H9 (cell line): Measurements from ENCODE around the gene MYRIP. TPM values are rescaled to one million over a fixed set of nuclear protein-coding genes. Genes with fewer than 3 reads are reported as not detected.
A peak's percentile ranks its signal among the peaks of the same experiment; 100 is the strongest.

Experiments
- DNase-seq: peaks from one replicate; pipeline ENCODE4 v3.0.0-alpha.2; 2017
- H2AFZ ChIP-seq: one replicate; pipeline ENCODE4 v1.6.1; 2013; ENCODE audit warnings: mild to moderate bottlenecking, low read length, control low read depth, moderate library complexity
- H2AK5ac ChIP-seq: 2 replicates; pipeline ENCODE4 v1.6.1; 2013; ENCODE audit warnings: low read length, control low read depth, mixed read lengths; ENCODE audit not compliant: insufficient read length
- H2BK120ac ChIP-seq: one replicate; pipeline ENCODE4 v1.6.1; 2013; ENCODE audit warnings: low read depth, mild to moderate bottlenecking, low read length, control low read depth, inconsistent platforms; ENCODE audit not compliant: poor library complexity, severe bottlenecking
- H2BK12ac ChIP-seq: 2 replicates; pipeline ENCODE4 v1.6.1; 2013; ENCODE audit warnings: low read length, control low read depth, mixed read lengths, low read depth; ENCODE audit not compliant: insufficient read length
- H2BK15ac ChIP-seq: 2 replicates; pipeline ENCODE4 v1.6.1; 2013; ENCODE audit warnings: low read depth, low read length, control low read depth
- H2BK20ac ChIP-seq: one replicate; pipeline ENCODE4 v1.6.1; 2013; ENCODE audit warnings: low read depth, mild to moderate bottlenecking, low read length, control low read depth, inconsistent platforms; ENCODE audit not compliant: poor library complexity, severe bottlenecking
- H2BK5ac ChIP-seq: 2 replicates; pipeline ENCODE4 v1.6.1; 2013; ENCODE audit warnings: low read length, control low read depth, mixed read lengths; ENCODE audit not compliant: insufficient read length
- H3K14ac ChIP-seq: 2 replicates; pipeline ENCODE4 v1.6.1; 2013; ENCODE audit warnings: low read length, control low read depth; ENCODE audit not compliant: insufficient read depth
- H3K18ac ChIP-seq: 2 replicates; pipeline ENCODE4 v1.6.1; 2013; ENCODE audit warnings: low read depth, mild to moderate bottlenecking, mixed read lengths, low read length, control low read depth; ENCODE audit not compliant: insufficient read length
- H3K23ac ChIP-seq: 2 replicates; pipeline ENCODE4 v1.6.1; 2013; ENCODE audit warnings: low read length, control low read depth, mixed read lengths, low read depth; ENCODE audit not compliant: insufficient read length
- H3K23me2 ChIP-seq: 2 replicates; pipeline ENCODE4 v1.6.1; 2013; ENCODE audit warnings: low read depth, mild to moderate bottlenecking, mixed read lengths, low read length, control low read depth; ENCODE audit not compliant: insufficient read length, poor library complexity, severe bottlenecking
- H3K27ac ChIP-seq: 2 replicates; pipeline ENCODE4 v1.5.1; 2013; ENCODE audit warnings: low read length, control low read depth, mixed read lengths, low read depth; ENCODE audit not compliant: insufficient read length
- H3K27me3 ChIP-seq: 2 replicates; pipeline ENCODE4 v1.6.1; 2013; ENCODE audit warnings: low read length, control low read depth, inconsistent platforms; ENCODE audit not compliant: insufficient read depth
- H3K4ac ChIP-seq: 2 replicates; pipeline ENCODE4 v1.6.1; 2013; ENCODE audit warnings: low read depth, mild to moderate bottlenecking, control low read depth, inconsistent platforms, low read length, moderate library complexity
- H3K4me1 ChIP-seq: 2 replicates; pipeline ENCODE4 v1.6.1; 2013; ENCODE audit warnings: low read length, control low read depth, inconsistent platforms; ENCODE audit not compliant: insufficient read depth
- H3K4me2 ChIP-seq: 2 replicates; pipeline ENCODE4 v1.6.1; 2013; ENCODE audit warnings: low read length, control low read depth, mixed read lengths; ENCODE audit not compliant: insufficient read length, insufficient read depth
- H3K56ac ChIP-seq: 2 replicates; pipeline ENCODE4 v1.6.1; 2013; ENCODE audit warnings: low read depth, mild to moderate bottlenecking, mixed read lengths, low read length, control low read depth; ENCODE audit not compliant: insufficient read length
- H3K79me1 ChIP-seq: 2 replicates; pipeline ENCODE4 v1.6.1; 2013; ENCODE audit warnings: low read depth, mild to moderate bottlenecking, moderate library complexity, low read length, control low read depth, inconsistent platforms; ENCODE audit not compliant: insufficient read depth, poor library complexity, severe bottlenecking
- H3K79me2 ChIP-seq: 2 replicates; pipeline ENCODE4 v1.6.1; 2013; ENCODE audit warnings: low read length, control low read depth, inconsistent platforms; ENCODE audit not compliant: insufficient read depth
- H3K9ac ChIP-seq: 2 replicates; pipeline ENCODE4 v1.6.1; 2013; ENCODE audit warnings: low read length, control low read depth, mixed read lengths; ENCODE audit not compliant: insufficient read length; ENCODE audit errors: extremely low read depth
- H3K9me3 ChIP-seq: one replicate; pipeline ENCODE4 v1.6.1; 2013; ENCODE audit warnings: low read depth, low read length, inconsistent platforms; ENCODE audit not compliant: control insufficient read depth
- H3T11ph ChIP-seq: one replicate; pipeline ENCODE4 v1.6.1; 2013; ENCODE audit warnings: mild to moderate bottlenecking, low read length, control low read depth, inconsistent platforms
- H4K20me1 ChIP-seq: one replicate; pipeline ENCODE4 v1.6.1; 2013; ENCODE audit not compliant: control insufficient read depth, insufficient read length, insufficient read depth
- H4K5ac ChIP-seq: 2 replicates; pipeline ENCODE4 v1.6.1; 2013; ENCODE audit warnings: low read depth, mild to moderate bottlenecking, mixed read lengths, low read length, control low read depth; ENCODE audit not compliant: insufficient read length
- H4K8ac ChIP-seq: replicated peaks from 2 replicates; pipeline ENCODE4 v1.6.1; 2013; ENCODE audit warnings: low read length, control low read depth, mixed read lengths, low read depth; ENCODE audit not compliant: insufficient read length
- H4K91ac ChIP-seq: 2 replicates; pipeline ENCODE4 v1.6.1; 2013; ENCODE audit warnings: low read depth, mild to moderate bottlenecking, moderate library complexity, mixed read lengths, low read length, control low read depth; ENCODE audit not compliant: insufficient read length
- H3K27ac Mint-ChIP-seq, 3 experiments: 2 replicates in 2 of 3; 3 replicates in 1 of 3; pipeline ENCODE4 v1.8.0; 2020 to 2021; ENCODE audit warnings: mixed read lengths in 3 of 3, mild to moderate bottlenecking in 1 of 3, moderate library complexity in 1 of 3
- H3K27me3 Mint-ChIP-seq: 2 replicates; pipeline ENCODE4 v1.8.0; 2021; ENCODE audit warnings: low read depth, mild to moderate bottlenecking, moderate library complexity, mixed read lengths
- H3K36me3 Mint-ChIP-seq, 3 experiments: 2 replicates in 2 of 3; 3 replicates in 1 of 3; pipeline ENCODE4 v1.8.0; 2020 to 2021; ENCODE audit warnings: low read depth in 3 of 3, mixed read lengths in 3 of 3; ENCODE audit not compliant: insufficient read depth in 1 of 3
- H3K4me1 Mint-ChIP-seq, 2 experiments: 2 replicates each; pipeline ENCODE4 v1.8.0; 2020; ENCODE audit warnings: mixed read lengths in 2 of 2
- H3K4me3 Mint-ChIP-seq, 2 experiments: 2 replicates in 1 of 2; 3 replicates in 1 of 2; pipeline ENCODE4 v1.8.0; 2020 to 2021; ENCODE audit warnings: mild to moderate bottlenecking in 2 of 2, mixed read lengths in 2 of 2, moderate library complexity in 1 of 2
- H3K9me3 Mint-ChIP-seq, 2 experiments: 2 replicates in 1 of 2; 3 replicates in 1 of 2; pipeline ENCODE4 v1.8.0; 2020; ENCODE audit warnings: mild to moderate bottlenecking in 2 of 2, mixed read lengths in 2 of 2, moderate library complexity in 1 of 2
- CTCF ChIP-seq: fragments of 200-600 bp; sonication (generic); conservative IDR thresholded peaks from 3 replicates; pipeline ENCODE4 v1.8.0; 2021; ENCODE audit warnings: antibody characterized with exemption, mild to moderate bottlenecking
- WGBS: extraction: QIAGEN DNeasy Blood & Tissue Kit; methylation state at CpG from one replicate; pipeline ENCODE4 v1.1.7; 2013; ENCODE audit warnings: missing lambda C conversion rate, low lambda C conversion rate, mixed read lengths; ENCODE audit not compliant: insufficient read length; ENCODE audit errors: extremely low coverage; 5-methylcytosine and 5-hydroxymethylcytosine counted together
- total RNA-seq: library from RNA; stranded (reverse); gene quantifications from 2 replicates; pipeline ENCODE4 v1.2.1, GENCODE V29; 2021

The MYRIP gene
- total RNA-seq, 1 experiment from 2014 or later, result 1.8 TPM

GRCh38 chr3:39810647-39811161 is 1.3 kb downstream of the MYRIP start:
- Histone ChIP-seq H4K8ac (no peak overlapping the region), H3K79me2 (no peaks in the 10 kb centered on the region), H2BK20ac (no peak overlapping the region), H3K56ac (no peak overlapping the region), H4K91ac (no peak overlapping the region), H2AFZ (no peak overlapping the region), H2BK5ac (no peak overlapping the region), H2BK120ac (no peak overlapping the region), H3T11ph (no peak overlapping the region), H3K9ac (no peak overlapping the region), H2BK15ac (no peak overlapping the region), H4K20me1 (no peaks in the 10 kb centered on the region), H3K9me3 (no peaks in the 10 kb centered on the region), H3K27ac (no peak overlapping the region), H3K14ac (no peak overlapping the region), H3K79me1 (no peaks in the 10 kb centered on the region), H4K5ac (no peak overlapping the region), H3K4me2 (peak overlapping the region; percentile 89), H3K27me3 (peaks cover 15% of the 10 kb centered on the region), H3K4me1 (peaks cover 5% of the 10 kb centered on the region; the same call in 1 of the 2 replicates), H2BK12ac (no peak overlapping the region), H3K4ac (no peak overlapping the region), H3K18ac (no peak overlapping the region), H3K23me2 (peaks cover 25% of the 10 kb centered on the region), H2AK5ac (no peak overlapping the region), H3K23ac (no peak overlapping the region)
- Mint-ChIP-seq H3K4me3 (peak overlapping the region; percentile 75 to 96), H3K27ac (no peak overlapping the region; a peak in 1 of 7 replicates), H3K27me3 (peaks cover 66% of the 10 kb centered on the region), H3K4me1 (peaks cover 23 to 28% of the 10 kb centered on the region in 2 experiments), H3K36me3 (no peaks in the 10 kb centered on the region; a peak in 2 of 7 replicates), H3K9me3 (no peaks in the 10 kb centered on the region)
- TF ChIP-seq CTCF, result no peak
- WGBS, result no CpG with 5 or more reads among the region's 16 CpGs
- peak; percentile 32 for DNase-seq
